Osteocyte (in vitro differentiated cells): Measurements from ENCODE around the gene SLCO2A1. TPM values are rescaled to one million over a fixed set of nuclear protein-coding genes. Genes with fewer than 3 reads are reported as not detected.
A peak's percentile ranks its signal among the peaks of the same experiment; 100 is the strongest.

ENCODE experiments used
- DNase-seq: peaks from one replicate; pipeline ENCODE4 v3.0.0; 2021; ENCODE audit warnings: mixed read lengths; ENCODE audit not compliant: unreplicated experiment; ENCODE audit errors: extremely low spot score
- H3K27ac Mint-ChIP-seq: one replicate; pipeline ENCODE4 v1.8.0; 2021; ENCODE audit warnings: mild to moderate bottlenecking, mixed read lengths; ENCODE audit not compliant: unreplicated experiment
- H3K27me3 Mint-ChIP-seq: one replicate; pipeline ENCODE4 v1.8.0; 2021; ENCODE audit warnings: mixed read lengths; ENCODE audit not compliant: unreplicated experiment
- H3K36me3 Mint-ChIP-seq: one replicate; pipeline ENCODE4 v1.8.0; 2021; ENCODE audit warnings: mixed read lengths; ENCODE audit not compliant: unreplicated experiment
- H3K4me1 Mint-ChIP-seq: one replicate; pipeline ENCODE4 v1.8.0; 2021; ENCODE audit warnings: mixed read lengths; ENCODE audit not compliant: unreplicated experiment
- H3K4me3 Mint-ChIP-seq: one replicate; pipeline ENCODE4 v1.8.0; 2021; ENCODE audit warnings: mild to moderate bottlenecking, moderate library complexity, mixed read lengths; ENCODE audit not compliant: unreplicated experiment
- H3K9me3 Mint-ChIP-seq: one replicate; pipeline ENCODE4 v1.8.0; 2021; ENCODE audit warnings: mixed read lengths; ENCODE audit not compliant: unreplicated experiment
- total RNA-seq: library from RNA; stranded (reverse); gene quantifications from 2 replicates; pipeline ENCODE4 v1.2.1, GENCODE V29; 2021
- TF ChIP-seq, protein P1 (sequence below): fragments of 200-600 bp; sonication (generic); IDR thresholded peaks from 2 replicates; pipeline ENCODE4 v1.5.0; 2021; ENCODE audit warnings: antibody characterized with exemption, mild to moderate bottlenecking, moderate library complexity

Gene SLCO2A1
- total RNA-seq, 1 donor from 2014 or later: 9.8 TPM

DNA sequence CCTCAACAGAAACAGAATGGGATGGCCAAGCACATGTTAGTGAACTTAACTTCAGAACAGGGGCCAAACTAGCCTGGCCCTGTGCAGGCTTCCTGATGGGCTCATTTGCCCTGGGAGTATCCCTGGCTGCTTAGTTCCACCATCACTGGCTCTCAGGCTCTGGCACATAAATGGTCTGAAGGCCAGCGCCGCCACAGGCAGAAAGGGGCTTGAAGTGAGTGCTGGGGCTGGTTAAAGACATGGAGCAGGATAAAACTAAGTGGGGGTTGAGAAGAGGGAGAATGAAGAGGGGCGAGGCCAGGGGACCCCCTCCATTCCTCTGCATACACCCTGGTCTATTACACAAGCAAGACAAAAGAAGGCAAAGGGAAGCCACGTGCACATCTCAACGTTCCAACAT lies 12.2 kb downstream of the SLCO2A1 start:
- TF ChIP-seq, protein P1, sequence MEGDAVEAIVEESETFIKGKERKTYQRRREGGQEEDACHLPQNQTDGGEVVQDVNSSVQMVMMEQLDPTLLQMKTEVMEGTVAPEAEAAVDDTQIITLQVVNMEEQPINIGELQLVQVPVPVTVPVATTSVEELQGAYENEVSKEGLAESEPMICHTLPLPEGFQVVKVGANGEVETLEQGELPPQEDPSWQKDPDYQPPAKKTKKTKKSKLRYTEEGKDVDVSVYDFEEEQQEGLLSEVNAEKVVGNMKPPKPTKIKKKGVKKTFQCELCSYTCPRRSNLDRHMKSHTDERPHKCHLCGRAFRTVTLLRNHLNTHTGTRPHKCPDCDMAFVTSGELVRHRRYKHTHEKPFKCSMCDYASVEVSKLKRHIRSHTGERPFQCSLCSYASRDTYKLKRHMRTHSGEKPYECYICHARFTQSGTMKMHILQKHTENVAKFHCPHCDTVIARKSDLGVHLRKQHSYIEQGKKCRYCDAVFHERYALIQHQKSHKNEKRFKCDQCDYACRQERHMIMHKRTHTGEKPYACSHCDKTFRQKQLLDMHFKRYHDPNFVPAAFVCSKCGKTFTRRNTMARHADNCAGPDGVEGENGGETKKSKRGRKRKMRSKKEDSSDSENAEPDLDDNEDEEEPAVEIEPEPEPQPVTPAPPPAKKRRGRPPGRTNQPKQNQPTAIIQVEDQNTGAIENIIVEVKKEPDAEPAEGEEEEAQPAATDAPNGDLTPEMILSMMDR: no peak
- peaks cover 4% of the 10 kb centered on the region for H3K36me3 Mint-ChIP-seq
- peaks cover 9% of the 10 kb centered on the region for H3K4me1 Mint-ChIP-seq
- peaks cover 4% of the 10 kb centered on the region for H3K9me3 Mint-ChIP-seq
- H3K4me3 Mint-ChIP-seq: no peak overlapping the region
- peak; percentile 69 for DNase-seq
- H3K27me3 Mint-ChIP-seq: no peaks in the 10 kb centered on the region
- no peak overlapping the region for H3K27ac Mint-ChIP-seq

DNA sequence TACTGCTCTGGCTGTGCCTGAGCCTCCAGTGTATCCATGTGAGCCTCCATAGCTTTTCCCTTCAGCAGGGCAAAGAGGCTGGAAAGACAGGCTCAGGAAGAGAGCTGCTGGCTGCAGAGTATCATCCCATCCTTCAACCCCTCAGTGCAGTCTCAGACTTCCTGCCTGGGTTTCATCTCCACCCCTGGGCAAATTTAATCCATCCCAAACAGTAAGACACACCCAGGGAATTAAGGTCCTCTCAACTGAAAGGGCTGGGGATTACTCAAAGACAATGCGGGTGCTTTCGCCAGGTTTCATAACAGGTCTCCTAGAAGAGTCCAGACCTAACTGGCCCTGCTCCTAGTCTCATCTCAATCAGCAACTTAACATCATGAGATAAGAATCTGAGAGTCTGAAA lies 15.5 kb downstream of the SLCO2A1 start:
- peaks cover 4% of the 10 kb centered on the region for H3K9me3 Mint-ChIP-seq
- no peak overlapping the region for H3K4me3 Mint-ChIP-seq
- H3K27ac Mint-ChIP-seq: no peak overlapping the region
- peaks cover 18% of the 10 kb centered on the region for H3K4me1 Mint-ChIP-seq
- TF ChIP-seq, protein P1: no peak
- DNase-seq: no peak
- H3K36me3 Mint-ChIP-seq: peaks cover 4% of the 10 kb centered on the region
- H3K27me3 Mint-ChIP-seq: no peaks in the 10 kb centered on the region

DNA sequence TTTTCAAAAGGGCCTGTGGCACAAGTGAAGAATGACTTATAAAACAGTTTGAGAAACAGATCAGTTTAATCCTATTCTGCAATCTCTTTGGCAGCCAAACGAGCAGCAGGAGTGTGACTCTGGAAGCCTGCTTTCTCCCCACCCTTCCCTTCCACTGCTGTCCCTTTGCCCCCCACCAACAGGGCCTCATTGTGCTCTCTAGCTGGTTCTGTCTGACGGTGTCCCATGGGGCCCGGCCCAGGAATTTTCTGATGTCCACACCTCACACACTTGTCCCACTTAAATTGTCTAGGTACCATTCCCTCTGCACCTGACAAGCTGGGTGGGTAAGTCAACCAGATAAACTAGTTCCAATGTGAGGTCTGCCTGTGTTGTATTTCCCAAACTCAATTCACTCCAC lies 16.4 kb downstream of the SLCO2A1 start:
- DNase-seq: no peak
- Mint-ChIP-seq H3K4me1 (peaks cover 24% of the 10 kb centered on the region), H3K27me3 (no peaks in the 10 kb centered on the region), H3K27ac (no peak overlapping the region), H3K4me3 (no peak overlapping the region), H3K9me3 (peaks cover 4% of the 10 kb centered on the region), H3K36me3 (peaks cover 4% of the 10 kb centered on the region)
- TF ChIP-seq, protein P1: no peak

DNA sequence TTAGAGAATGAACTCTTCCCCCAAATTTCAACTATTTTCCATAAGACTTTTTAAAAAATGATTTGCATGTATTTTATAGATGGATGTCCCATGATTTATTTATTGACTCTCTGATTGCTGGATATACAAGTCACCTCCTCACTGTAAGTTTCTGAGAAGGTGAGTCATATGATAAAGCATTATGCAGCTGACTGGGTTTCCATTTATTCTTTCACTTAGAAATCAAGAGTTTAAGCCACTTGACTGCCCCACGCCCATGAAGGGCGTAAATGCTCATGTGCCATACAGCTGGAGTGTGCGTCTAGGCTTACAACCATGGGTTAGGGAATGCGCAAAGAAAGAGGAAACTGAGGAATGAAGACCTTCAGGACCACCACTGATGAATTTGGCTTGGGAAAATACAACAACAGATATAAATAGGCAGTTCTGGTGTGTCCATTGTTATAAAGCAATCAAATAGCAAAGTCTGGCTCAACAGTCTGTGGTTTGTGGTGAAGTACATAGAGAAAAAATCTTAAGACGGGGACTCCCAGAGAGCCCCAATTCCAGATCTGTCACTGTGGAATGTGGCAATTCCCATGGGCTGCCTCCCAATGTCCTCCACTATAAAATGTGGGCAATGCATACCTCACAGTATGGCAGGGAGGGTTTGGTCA lies 20.3 kb downstream of the SLCO2A1 start:
- Mint-ChIP-seq H3K4me3 (no peak overlapping the region), H3K27ac (peak overlapping the region; percentile 70), H3K9me3 (no peaks in the 10 kb centered on the region), H3K36me3 (peaks cover 2% of the 10 kb centered on the region), H3K27me3 (no peaks in the 10 kb centered on the region), H3K4me1 (peaks cover 25% of the 10 kb centered on the region)
- TF ChIP-seq, protein P1: no peak
- no peak for DNase-seq

DNA sequence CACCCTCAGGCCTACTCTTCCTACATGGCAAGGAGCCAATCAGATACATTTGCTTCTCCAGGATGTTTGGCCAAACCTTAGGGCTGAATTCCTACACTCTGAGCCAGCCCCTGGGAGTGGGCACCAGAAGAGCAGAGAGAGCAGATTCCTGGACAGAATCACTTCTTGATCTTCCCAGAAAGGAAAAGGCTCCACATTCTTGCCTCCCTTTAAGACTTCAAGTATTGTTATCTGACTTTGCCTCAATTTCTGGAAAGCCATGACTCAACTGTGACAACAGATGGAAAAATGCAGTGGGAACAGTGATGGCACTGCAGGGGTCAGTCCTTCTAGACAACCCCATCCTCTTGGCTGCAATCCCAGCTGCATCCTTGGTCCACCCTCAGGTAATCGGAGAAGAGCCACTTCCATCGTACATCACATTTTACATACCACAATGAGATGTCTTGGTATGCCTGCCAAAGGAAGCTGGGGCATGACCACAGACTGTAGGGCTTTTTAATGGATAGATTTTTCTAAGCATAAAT lies 21.0 kb downstream of the SLCO2A1 start:
- Mint-ChIP-seq H3K27ac (peak overlapping the region; percentile 78), H3K9me3 (no peaks in the 10 kb centered on the region), H3K36me3 (peaks cover 2% of the 10 kb centered on the region), H3K27me3 (no peaks in the 10 kb centered on the region), H3K4me3 (no peak overlapping the region), H3K4me1 (peaks cover 25% of the 10 kb centered on the region)
- TF ChIP-seq, protein P1: no peak
- no peak for DNase-seq
